ENCODE results near the gene PROK1.
"Not testable (repeated sequence)": the region's sequence is repeated elsewhere in the genome, so short reads cannot be mapped to it uniquely, and the experiment has no call there.

Gene PROK1

GRCh38 chr1:110433803-110434202 is 17.1 kb upstream of the PROK1 start:
- no peak for DNase-seq (ENCODE audit: low spot score)

GRCh38 chr1:110434946-110435345 is 16.0 kb upstream of the PROK1 start:
- DNase-seq (ENCODE audit: low spot score), result no peak

GRCh38 chr1:110436635-110437034 is 14.3 kb upstream of the PROK1 start:
- no peak for DNase-seq (ENCODE audit: low spot score)

- not testable (repeated sequence) for DNase-seq (ENCODE audit: low spot score)
Measured at GRCh38 chr1:110437645-110438299, 13.2 kb upstream of the PROK1 start.

- DNase-seq (ENCODE audit: low spot score), result no peak
Measured at GRCh38 chr1:110438893-110439292, 12.1 kb upstream of the PROK1 start.

- not testable (repeated sequence) for DNase-seq (ENCODE audit: low spot score)
Measured at GRCh38 chr1:110439873-110440272, 11.1 kb upstream of the PROK1 start.

GRCh38 chr1:110440877-110441276 is 10.1 kb upstream of the PROK1 start:
- DNase-seq (ENCODE audit: low spot score), result no peak

- no peak for DNase-seq (ENCODE audit: low spot score)
Measured at GRCh38 chr1:110441888-110442287, 9.1 kb upstream of the PROK1 start.

- no peak for DNase-seq (ENCODE audit: low spot score)
Measured at GRCh38 chr1:110443451-110443850, 7.5 kb upstream of the PROK1 start.

GRCh38 chr1:110444561-110444960 is 6.4 kb upstream of the PROK1 start:
- DNase-seq (ENCODE audit: low spot score), result no peak

- no peak for DNase-seq (ENCODE audit: low spot score)
Measured at GRCh38 chr1:110449661-110450651, 993 bp upstream of the PROK1 start.

GRCh38 chr1:110452330-110452729 is 1.4 kb downstream of the PROK1 start:
- no peak for DNase-seq (ENCODE audit: low spot score)

- DNase-seq (ENCODE audit: low spot score), result no peak
Measured at GRCh38 chr1:110453829-110454228, 2.9 kb downstream of the PROK1 start.

GRCh38 chr1:110454328-110454727 is 3.4 kb downstream of the PROK1 start:
- DNase-seq (ENCODE audit: low spot score), result no peak

- DNase-seq (ENCODE audit: low spot score), result no peak
Measured at GRCh38 chr1:110455151-110455550, 4.2 kb downstream of the PROK1 start.

- DNase-seq (ENCODE audit: low spot score), result no peak
Measured at GRCh38 chr1:110457206-110457605, 6.3 kb downstream of the PROK1 start.

- DNase-seq (ENCODE audit: low spot score), result peak; percentile 68
Measured at GRCh38 chr1:110460253-110461220, 9.6 kb downstream of the PROK1 start.

GRCh38 chr1:110462093-110462492 is 11.1 kb downstream of the PROK1 start:
- DNase-seq (ENCODE audit: low spot score), result no peak

- DNase-seq (ENCODE audit: low spot score), result no peak
Measured at GRCh38 chr1:110462964-110463363, 12.0 kb downstream of the PROK1 start.

GRCh38 chr1:110463725-110464124 is 12.8 kb downstream of the PROK1 start:
- DNase-seq (ENCODE audit: low spot score), result no peak

- no peak for DNase-seq (ENCODE audit: low spot score)
Measured at GRCh38 chr1:110464340-110464739, 13.4 kb downstream of the PROK1 start.

Measured in putamen (tissue), 1 donor.